ENCODE results near the gene RFX8.
A peak's percentile ranks its signal among the peaks of the same experiment; 100 is the strongest.
"Not testable (repeated sequence)": the region's sequence is repeated elsewhere in the genome, so short reads cannot be mapped to it uniquely, and the experiment has no call there.

The RFX8 gene

DNA sequence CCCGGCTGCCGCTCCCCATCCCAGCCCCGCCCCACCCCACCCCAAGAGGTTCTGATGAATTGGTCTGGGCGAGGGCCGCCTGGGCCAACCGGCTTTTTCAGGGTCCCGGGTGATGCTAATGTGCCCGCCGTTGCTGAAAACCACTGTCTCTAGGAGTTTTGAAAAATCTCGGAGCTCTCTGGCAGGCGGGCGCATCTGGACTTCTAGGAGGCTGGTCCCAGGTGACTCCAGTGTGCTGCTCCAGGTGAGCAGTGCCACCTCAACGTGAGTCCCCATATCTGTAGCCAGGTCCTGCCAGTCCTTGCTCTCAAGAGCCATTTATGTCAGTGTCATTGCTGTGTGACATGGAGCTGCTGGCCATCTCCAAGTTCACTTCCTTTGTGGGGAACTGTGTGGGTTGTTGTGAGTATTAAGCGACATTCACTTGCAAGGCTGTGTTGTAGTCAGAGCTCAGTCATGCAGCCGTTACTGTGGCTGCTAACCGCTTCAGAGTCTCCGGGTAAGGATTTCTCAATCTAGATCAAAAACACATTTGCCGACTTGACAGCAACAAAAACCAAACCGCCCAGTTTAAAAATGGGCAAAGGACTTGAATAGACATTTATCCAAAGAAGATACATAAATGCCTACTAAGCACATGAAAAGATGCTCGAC is at the start of gene RFX8:
Gene RFX8 (minus strand): TSS at position 382 of the 654 bp plus-strand sequence. CDS start 8,264 bp downstream, outside the sequence.
- DNase-seq (ENCODE audit: low read depth in 2 of 2) = peak; percentile 86 to 87

DNA sequence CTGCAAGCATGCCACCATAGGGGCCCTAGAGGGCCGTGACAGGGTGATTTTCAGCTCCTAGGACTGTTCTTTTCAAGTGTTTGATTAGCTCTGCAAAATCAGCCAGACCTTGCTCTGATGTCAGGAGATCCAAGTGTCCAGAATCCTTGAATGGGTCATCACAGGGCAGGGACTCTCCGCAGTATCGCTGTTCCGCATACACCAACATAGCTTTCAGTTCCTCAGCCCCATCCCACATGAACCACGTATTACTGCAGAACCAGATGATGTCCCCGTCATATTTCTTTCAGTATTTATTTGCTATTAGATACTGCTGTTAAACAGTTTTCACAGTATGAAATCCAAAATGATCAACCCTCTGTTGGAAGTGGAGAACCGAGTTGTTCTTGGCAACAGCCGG is 46.6 kb upstream of the RFX8 start:
- DNase-seq (ENCODE audit: low read depth in 2 of 2) = no peak

DNA sequence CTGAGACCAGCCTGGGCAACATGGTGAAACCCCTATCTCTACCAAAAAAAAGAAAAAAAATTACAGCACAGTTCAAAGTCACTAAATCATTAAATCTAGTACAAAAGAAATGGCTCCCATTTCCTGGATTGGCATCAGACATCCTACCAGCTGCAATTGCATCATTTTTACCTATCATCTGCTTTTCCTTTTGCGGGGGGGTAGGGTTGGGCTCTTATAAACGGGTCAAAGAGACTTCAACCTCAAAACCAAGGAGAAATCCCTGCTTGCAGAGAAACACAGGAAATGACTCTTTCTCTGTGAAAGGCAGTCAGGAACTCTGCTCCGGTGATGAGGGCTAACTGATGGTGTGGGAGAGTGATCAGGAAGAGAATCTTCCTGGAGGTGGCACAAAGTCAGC is 45.3 kb upstream of the RFX8 start:
- DNase-seq (ENCODE audit: low read depth in 2 of 2) = no peak

- DNase-seq (ENCODE audit: low read depth in 2 of 2) = no peak
These were observed 43.9 kb upstream of the RFX8 start for GRCh38 chr2:101518578-101519492.

DNA sequence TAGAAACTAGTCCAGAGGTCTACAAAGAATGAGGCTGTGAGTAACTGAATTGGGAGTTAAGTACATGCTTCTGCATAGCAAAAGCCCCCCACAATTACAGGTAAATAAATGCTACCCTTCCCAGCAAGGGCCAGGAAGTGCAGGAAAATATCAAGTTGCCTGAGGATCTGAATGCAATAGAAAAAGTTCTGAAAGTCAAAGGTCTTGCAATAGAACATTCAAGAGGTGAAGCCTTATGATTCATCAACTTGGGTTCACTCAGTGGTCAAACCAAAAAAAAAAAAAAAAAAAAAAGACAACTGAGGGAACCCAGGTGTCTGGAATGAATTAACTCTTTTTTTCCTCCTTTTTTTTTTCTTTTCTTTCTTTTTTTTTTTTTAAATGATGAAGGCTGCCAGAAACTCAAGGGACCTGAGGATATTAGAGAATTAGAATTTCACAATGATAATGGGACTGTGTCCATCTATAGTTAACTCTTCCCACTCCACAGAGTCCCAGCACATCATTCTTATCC is 42.9 kb upstream of the RFX8 start:
- peak; percentile 46 to 47 for DNase-seq (ENCODE audit: low read depth in 2 of 2)

- peak; percentile 73 to 77 for DNase-seq (ENCODE audit: low read depth in 2 of 2)
These were observed 42.1 kb upstream of the RFX8 start for GRCh38 chr2:101516823-101517690.

- DNase-seq (ENCODE audit: low read depth in 2 of 2) = no peak
These were observed 41.4 kb upstream of the RFX8 start for GRCh38 chr2:101516349-101516748.

DNA sequence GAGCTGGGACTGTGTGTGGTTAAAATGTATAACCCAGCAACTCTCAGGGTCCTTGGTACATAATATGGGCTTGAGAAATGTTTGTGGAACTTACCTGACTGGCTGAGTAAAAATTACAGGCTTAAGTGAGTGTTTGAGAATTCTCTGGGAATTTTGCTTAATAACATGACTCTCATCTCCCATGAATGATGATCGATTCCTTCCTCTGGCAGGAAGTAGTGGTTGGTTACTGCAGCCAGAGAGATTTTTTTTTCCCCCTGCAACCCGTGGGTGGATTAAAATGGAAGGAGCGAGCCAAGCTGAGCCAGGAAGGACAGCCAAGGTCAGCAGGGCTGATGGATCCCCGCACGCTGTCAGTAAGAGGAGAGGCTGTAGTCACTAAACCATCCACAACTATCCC is 40.6 kb upstream of the RFX8 start:
- DNase-seq (ENCODE audit: low read depth in 2 of 2) = peak; percentile 59 to 66

GRCh38 chr2:101512993-101513392 is 38.1 kb upstream of the RFX8 start:
- DNase-seq (ENCODE audit: low read depth in 2 of 2) = no peak

DNA sequence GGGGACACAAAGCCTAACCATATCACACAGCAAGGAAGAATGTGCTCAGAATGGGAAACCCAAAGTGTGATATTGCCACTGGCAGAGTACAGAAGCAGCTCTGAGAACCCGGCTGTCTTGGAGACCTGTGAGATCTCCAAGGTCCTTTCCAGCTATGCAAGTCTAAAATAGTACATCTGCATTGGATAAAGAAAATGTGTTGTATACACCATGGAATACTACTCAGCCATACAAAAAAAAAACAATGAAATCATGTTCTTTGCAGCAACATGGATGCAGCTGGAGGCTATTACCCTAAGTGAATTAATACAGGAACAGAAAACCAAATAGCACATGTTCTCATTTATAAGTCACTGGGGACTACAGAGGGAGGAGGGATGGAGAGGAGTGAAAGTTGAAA is 36.5 kb upstream of the RFX8 start:
- DNase-seq (ENCODE audit: low read depth in 2 of 2) = no peak

GRCh38 chr2:101509499-101510284 is 34.8 kb upstream of the RFX8 start:
- no peak for DNase-seq (ENCODE audit: low read depth in 2 of 2)

DNA sequence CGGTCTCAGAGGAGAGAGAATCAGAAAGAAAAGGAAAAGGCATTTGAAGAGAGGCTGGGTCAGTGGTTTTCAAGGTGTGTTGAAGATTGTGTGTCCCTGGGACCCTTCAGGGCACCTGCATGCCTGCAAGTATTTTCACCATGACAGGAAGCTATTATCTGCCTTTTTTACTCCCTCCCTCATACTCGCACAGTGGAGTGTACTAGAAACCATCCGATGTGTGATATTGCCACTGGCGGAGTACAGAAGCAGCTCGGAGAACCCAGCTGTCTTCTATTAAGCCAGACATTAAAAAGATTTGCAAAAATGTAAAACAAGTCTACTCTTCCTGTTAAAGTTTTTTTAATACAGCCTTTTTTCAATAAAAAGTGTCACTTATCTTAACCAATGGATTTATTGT is 33.7 kb upstream of the RFX8 start:
- DNase-seq (ENCODE audit: low read depth in 2 of 2) = no peak

- not testable (repeated sequence) for DNase-seq (ENCODE audit: low read depth in 2 of 2)
These were observed 30.4 kb upstream of the RFX8 start for GRCh38 chr2:101505276-101505675.

- DNase-seq (ENCODE audit: low read depth in 2 of 2) = not testable (repeated sequence)
These were observed 29.8 kb upstream of the RFX8 start for GRCh38 chr2:101504744-101505143.

GRCh38 chr2:101502095-101502494 is 27.2 kb upstream of the RFX8 start:
- no peak for DNase-seq (ENCODE audit: low read depth in 2 of 2)

- no peak for DNase-seq (ENCODE audit: low read depth in 2 of 2)
These were observed 26.5 kb upstream of the RFX8 start for GRCh38 chr2:101501443-101501842.

DNA sequence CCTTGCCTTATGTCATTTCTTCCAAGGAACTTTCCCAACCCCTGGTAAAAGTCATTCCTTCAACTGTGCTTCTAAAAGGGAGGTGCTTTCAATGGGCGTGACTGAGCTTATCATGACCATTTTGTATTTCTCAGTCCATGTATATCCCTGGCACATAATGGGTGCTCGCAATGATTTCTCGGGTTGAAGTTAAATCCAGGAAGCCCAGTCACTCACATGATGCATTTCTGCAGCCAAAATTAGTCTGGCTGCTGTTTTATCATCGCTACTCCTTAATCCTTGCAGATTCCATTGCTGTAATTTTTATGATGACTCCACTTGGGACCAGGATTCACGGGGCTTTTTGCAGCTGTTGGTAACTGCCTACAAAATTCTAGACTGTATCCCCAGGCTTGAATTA is 25.9 kb upstream of the RFX8 start:
- DNase-seq (ENCODE audit: low read depth in 2 of 2) = no peak

- no peak for DNase-seq (ENCODE audit: low read depth in 2 of 2)
These were observed 25.3 kb upstream of the RFX8 start for GRCh38 chr2:101500180-101500579.

DNA sequence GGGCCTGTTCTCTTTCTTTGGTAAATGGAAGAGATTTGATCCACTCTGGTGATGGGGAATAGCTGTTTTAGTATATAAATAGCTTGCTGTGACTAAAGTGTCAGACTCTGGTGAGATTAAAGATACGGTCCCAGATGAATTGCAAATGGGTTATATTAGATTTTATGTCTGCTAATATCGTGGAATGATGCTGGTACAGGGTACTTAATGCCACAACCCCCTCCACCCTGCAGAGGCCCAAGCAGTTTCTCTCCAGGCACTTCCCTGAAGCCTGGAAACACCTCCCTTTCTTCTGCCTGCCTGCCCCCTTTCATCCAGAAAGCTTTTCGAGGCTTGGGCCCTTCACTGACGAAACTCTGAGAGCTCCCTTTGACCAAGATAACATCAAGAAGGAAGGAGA is 21.4 kb upstream of the RFX8 start:
- DNase-seq (ENCODE audit: low read depth in 2 of 2) = no peak

DNA sequence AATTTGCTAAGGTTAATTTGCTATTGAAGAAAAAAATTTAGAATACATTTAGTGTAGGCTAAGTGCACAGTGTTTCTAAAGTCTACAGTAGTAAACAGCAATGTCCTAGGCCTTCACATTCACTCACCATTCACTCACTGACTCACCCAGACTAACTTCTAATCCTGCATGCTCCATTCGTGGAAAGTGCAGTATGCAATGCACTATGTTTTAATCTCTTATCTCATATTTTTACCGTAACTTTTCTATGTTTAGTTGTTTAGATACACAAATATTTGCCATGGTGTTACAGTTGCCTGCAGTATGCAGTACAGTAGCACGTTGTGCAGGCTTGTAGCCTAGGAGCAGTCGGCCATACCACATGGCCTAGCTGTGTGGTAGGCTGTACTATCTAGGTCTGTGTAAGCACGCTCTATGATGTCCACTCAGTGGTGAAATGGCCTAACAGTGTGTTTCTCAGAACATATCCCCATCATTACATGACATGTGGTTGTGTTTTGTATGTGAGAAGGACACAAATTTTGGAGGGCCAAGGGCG is 18.1 kb upstream of the RFX8 start:
- no peak for DNase-seq (ENCODE audit: low read depth in 2 of 2)

DNA sequence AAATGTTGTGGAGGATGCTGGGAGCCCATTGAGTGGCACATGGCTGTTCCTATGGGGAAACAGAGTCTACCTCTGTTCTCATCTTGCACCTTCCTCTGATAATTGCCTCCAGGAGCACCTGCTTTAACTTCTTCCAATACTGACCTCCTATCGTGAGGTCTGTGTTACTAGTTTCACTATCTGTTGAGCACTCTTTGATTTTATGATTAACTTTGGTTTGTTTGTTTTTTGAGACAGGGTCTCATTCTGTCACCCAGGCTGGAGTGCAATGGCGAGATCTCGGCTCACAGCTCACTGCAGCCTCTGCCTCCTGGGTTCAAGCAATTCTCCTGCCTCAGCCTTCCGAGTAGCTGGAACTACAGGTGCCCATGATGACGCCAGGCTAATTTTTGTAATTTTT is 12.1 kb upstream of the RFX8 start:
- no peak for DNase-seq (ENCODE audit: low read depth in 2 of 2)
